ENCODE data around the gene TFRC.
"Not testable (repeated sequence)": the region's sequence is repeated elsewhere in the genome, so short reads cannot be mapped to it uniquely, and the experiment has no call there.

The TFRC gene

GRCh38 chr3:196082619-196082971, 705 bp upstream of the TFRC start:
- no peak for DNase-seq (ENCODE audit: low read depth, low spot score)

GRCh38 chr3:196081002-196081833, 672 bp downstream of the TFRC start:
- no peak for DNase-seq (ENCODE audit: low read depth, low spot score)

- not testable (repeated sequence) for DNase-seq (ENCODE audit: low read depth, low spot score)
Observed at GRCh38 chr3:196080101-196080846, 1.6 kb downstream of the TFRC start.

- DNase-seq (ENCODE audit: low read depth, low spot score) = no peak
Observed at GRCh38 chr3:196079682-196080081, 2.2 kb downstream of the TFRC start.

- DNase-seq (ENCODE audit: low read depth, low spot score) = no peak
Observed at GRCh38 chr3:196075013-196075412, 6.9 kb downstream of the TFRC start.

GRCh38 chr3:196073255-196073753, 8.6 kb downstream of the TFRC start:
- DNase-seq (ENCODE audit: low read depth, low spot score) = no peak

GRCh38 chr3:196072313-196072712, 9.6 kb downstream of the TFRC start:
- no peak for DNase-seq (ENCODE audit: low read depth, low spot score)

GRCh38 chr3:196068812-196069211, 13.1 kb downstream of the TFRC start:
- not testable (repeated sequence) for DNase-seq (ENCODE audit: low read depth, low spot score)

- DNase-seq (ENCODE audit: low read depth, low spot score) = no peak
Observed at GRCh38 chr3:196067439-196067838, 14.5 kb downstream of the TFRC start.

- no peak for DNase-seq (ENCODE audit: low read depth, low spot score)
Observed at GRCh38 chr3:196063971-196064370, 17.9 kb downstream of the TFRC start.

GRCh38 chr3:196063456-196063855, 18.4 kb downstream of the TFRC start:
- DNase-seq (ENCODE audit: low read depth, low spot score) = no peak

GRCh38 chr3:196063049-196063448, 18.8 kb downstream of the TFRC start:
- DNase-seq (ENCODE audit: low read depth, low spot score) = no peak

- no peak for DNase-seq (ENCODE audit: low read depth, low spot score)
Observed at GRCh38 chr3:196060834-196061233, 21.1 kb downstream of the TFRC start.

- DNase-seq (ENCODE audit: low read depth, low spot score) = no peak
Observed at GRCh38 chr3:196057760-196058331, 24.0 kb downstream of the TFRC start.

GRCh38 chr3:196056371-196056770, 25.5 kb downstream of the TFRC start:
- not testable (repeated sequence) for DNase-seq (ENCODE audit: low read depth, low spot score)

- DNase-seq (ENCODE audit: low read depth, low spot score) = no peak
Observed at GRCh38 chr3:196055683-196056270, 26.1 kb downstream of the TFRC start.

- no peak for DNase-seq (ENCODE audit: low read depth, low spot score)
Observed at GRCh38 chr3:196055240-196055639, 26.6 kb downstream of the TFRC start.

- no peak for DNase-seq (ENCODE audit: low read depth, low spot score)
Observed at GRCh38 chr3:196054661-196055060, 27.2 kb downstream of the TFRC start.

GRCh38 chr3:196053487-196053886, 28.4 kb downstream of the TFRC start:
- DNase-seq (ENCODE audit: low read depth, low spot score) = no peak

- DNase-seq (ENCODE audit: low read depth, low spot score) = no peak
Observed at GRCh38 chr3:196051282-196052076, 30.4 kb downstream of the TFRC start.

GRCh38 chr3:196050597-196050996, 31.3 kb downstream of the TFRC start:
- DNase-seq (ENCODE audit: low read depth, low spot score) = no peak
